Motor neuron (in vitro differentiated cells): ENCODE results near the gene ACKR2. TPM values are rescaled to one million over a fixed set of nuclear protein-coding genes. Genes with fewer than 3 reads are reported as not detected.

Experiments used
- ATAC-seq, 8 experiments: fragments of 200-7000 bp; cut with Tn5 transposase; replicated peaks in 6 of 8; 2 replicates each; pipeline ENCODE4 v1.8.0; 2021; ENCODE audit warnings: mild to moderate bottlenecking in 8 of 8, moderate library complexity in 8 of 8
- H3K27ac ChIP-seq, 2 donors: fragments of 250-450 bp; sonication (Bioruptor Pico); 2 replicates each; pipeline ENCODE4 v1.9.0; 2021; ENCODE audit warnings: antibody characterized with exemption in 2 of 2, mild to moderate bottlenecking in 2 of 2, moderate library complexity in 1 of 2
- H3K4me1 ChIP-seq, 2 donors: fragments of 250-450 bp; sonication (Bioruptor Pico); replicated peaks in 1 of 2; 2 replicates each; pipeline ENCODE4 v1.6.1; 2021; ENCODE audit warnings: antibody characterized with exemption in 2 of 2, mild to moderate bottlenecking in 2 of 2, moderate library complexity in 1 of 2
- H3K4me3 ChIP-seq, 5 donors: fragments of 250-450 bp; sonication (Bioruptor Pico); 2 replicates each; pipeline ENCODE4 v1.9.0; 2021; ENCODE audit warnings: antibody characterized with exemption in 5 of 5, mild to moderate bottlenecking in 5 of 5, moderate library complexity in 4 of 5
- WGBS, 10 experiments: fragments of 450-650 bp; shearing (Covaris generic); methylation state at CpG; one replicate each; pipeline ENCODE4 v1.0.0; 2022; 5-methylcytosine and 5-hydroxymethylcytosine counted together
- in situ Hi-C, 9 experiments: fragments of 400-800 bp; cut with MboI; loops; one replicate each; pipeline ENCODE4 v1.15.0; 2021; ENCODE audit warnings: low sequenced_read_pairs in 9 of 9, low pct_unique_long_range_greater_than_20kb in 2 of 9; ENCODE audit not compliant: unreplicated experiment in 9 of 9
- total RNA-seq, 8 experiments: library from RNA; unstranded; fragments of 300-600 nt; gene quantifications; 2 replicates each; pipeline versions ENCODE4 v1.2.3 to v1.2.4, GENCODE V29; 2022

ACKR2 gene
- total RNA-seq, 8 experiments from 2014 or later: 0.31 to 0.87 (median 0.38) TPM; not detected in 1

GRCh38 chr3:42898896-42899675 lies 89.8 kb downstream of the ACKR2 start:
- Histone ChIP-seq H3K4me1 (no peaks in the 10 kb centered on the region), H3K4me3 (no peak overlapping the region), H3K27ac (no peak overlapping the region)
- in situ Hi-C loops: no loop called here
- peak in 3 of 8 experiments; percentile 47 to 65 (median 60) for ATAC-seq

- peak in 2 of 8 experiments; percentile 12 to 28 for ATAC-seq
- in situ Hi-C loops: no loop called here
- WGBS, 10 experiments: 40 to 100% (median 82%) methylated on average over 1 to 5 of the region's 8 CpGs
- H3K4me1 ChIP-seq: peaks cover 0 to 1% of the 10 kb centered on the region in 2 donors
- H3K4me3 ChIP-seq: no peak overlapping the region
- no peak overlapping the region for H3K27ac ChIP-seq
Observed at GRCh38 chr3:42900226-42901072, 91.2 kb downstream of the ACKR2 start.

- 0 to 100% (median 86%) methylated on average over 1 to 3 of the region's 3 CpGs; no CpG with 5 or more reads in 2 of the 10 experiments for WGBS, 10 experiments
- Histone ChIP-seq H3K4me1 (peaks cover 0 to 3% of the 10 kb centered on the region in 2 donors), H3K4me3 (no peak overlapping the region), H3K27ac (no peak overlapping the region)
- in situ Hi-C loops: no loop called here
- ATAC-seq: peak in 2 of 8 experiments; percentile 4 to 32
Observed at GRCh38 chr3:42901073-42901415, 91.8 kb downstream of the ACKR2 start.

- Histone ChIP-seq H3K4me1 (peaks cover 0 to 3% of the 10 kb centered on the region in 2 donors), H3K4me3 (no peak overlapping the region), H3K27ac (no peak overlapping the region)
- no peak for ATAC-seq
- in situ Hi-C loops: no loop called here
- 60 to 100% (median 66%) methylated on average over 1 to 2 of the region's 2 CpGs; no CpG with 5 or more reads in 6 of the 10 experiments for WGBS, 10 experiments
Observed at GRCh38 chr3:42902257-42902656, 93.0 kb downstream of the ACKR2 start.

- in situ Hi-C loops: no loop called here
- WGBS, 10 experiments: 41 to 95% (median 83%) methylated on average over 1 of the region's 1 CpG; no CpG with 5 or more reads in 1 of the 10 experiments
- Histone ChIP-seq H3K4me3 (no peak overlapping the region), H3K27ac (no peak overlapping the region), H3K4me1 (peaks cover 0 to 3% of the 10 kb centered on the region in 2 donors)
- no peak for ATAC-seq
Observed at GRCh38 chr3:42904076-42904475, 94.8 kb downstream of the ACKR2 start.

- Histone ChIP-seq H3K4me3 (peak overlapping the region in 3 of 5 donors; percentile 23 to 61 (median 37)), H3K4me1 (peaks cover 0 to 3% of the 10 kb centered on the region in 2 donors), H3K27ac (peak overlapping the region in 1 of 2 donors; percentile 25)
- 15 to 100% (median 80%) methylated on average over 1 to 9 of the region's 12 CpGs; no CpG with 5 or more reads in 3 of the 10 experiments for WGBS, 10 experiments
- in situ Hi-C loops: no loop called here
- no peak for ATAC-seq
Observed at GRCh38 chr3:42905740-42906069, 96.5 kb downstream of the ACKR2 start.

- Histone ChIP-seq H3K4me3 (peak within 1 kb of the TSS in 3 of 5 donors; percentile 23 to 61 (median 37)), H3K4me1 (peaks cover 0 to 3% of the 10 kb centered on the region in 2 donors), H3K27ac (peak within 1 kb of the TSS in 1 of 2 donors; percentile 25)
- ATAC-seq: peak in 7 of 8 experiments; percentile 70 to 94 (median 89)
- 0 to 94% (median 14%) methylated on average over 1 to 14 of the region's 59 CpGs; no CpG with 5 or more reads in 4 of the 10 experiments for WGBS, 10 experiments
- in situ Hi-C loops: no loop called here
Observed at GRCh38 chr3:42906070-42906847, 97.0 kb downstream of the ACKR2 start, which contains the start of gene ZNF662. TSS of gene ZNF662 (plus strand) at chr3:42906142. CDS start at chr3:42908115, 1,973 bp downstream.

GRCh38 chr3:42906848-42907183 lies 97.6 kb downstream of the ACKR2 start:
- in situ Hi-C loops: no loop called here
- WGBS, 10 experiments: 40 to 100% (median 79%) methylated on average over 1 to 4 of the region's 4 CpGs; no CpG with 5 or more reads in 1 of the 10 experiments
- peaks cover 0 to 3% of the 10 kb centered on the region in 2 donors for H3K4me1 ChIP-seq
- no peak overlapping the region for H3K27ac ChIP-seq
- peak in 2 of 8 experiments; percentile 2 to 7 for ATAC-seq
- H3K4me3 ChIP-seq: peak overlapping the region in 3 of 5 donors; percentile 23 to 61 (median 37)

GRCh38 chr3:42908675-42909074 lies 99.4 kb downstream of the ACKR2 start:
- no peak overlapping the region for H3K4me3 ChIP-seq
- peaks cover 0 to 3% of the 10 kb centered on the region in 2 donors for H3K4me1 ChIP-seq
- H3K27ac ChIP-seq: no peak overlapping the region
- no peak for ATAC-seq
- WGBS, 10 experiments: 0 to 92% (median 75%) methylated on average over 1 to 6 of the region's 7 CpGs; no CpG with 5 or more reads in 1 of the 10 experiments
- in situ Hi-C loops: no loop called here

GRCh38 chr3:42911551-42911950 lies 102.3 kb downstream of the ACKR2 start:
- no peak overlapping the region for H3K27ac ChIP-seq
- in situ Hi-C loops: no loop called here
- H3K4me3 ChIP-seq: no peak overlapping the region
- 83 to 100% (median 100%) methylated on average over 1 to 2 of the region's 2 CpGs for WGBS, 10 experiments
- no peak for ATAC-seq
- H3K4me1 ChIP-seq: no peaks in the 10 kb centered on the region

GRCh38 chr3:42914771-42915515 lies 105.7 kb downstream of the ACKR2 start:
- WGBS, 10 experiments: 30 to 100% (median 87%) methylated on average over 1 to 8 of the region's 8 CpGs; no CpG with 5 or more reads in 1 of the 10 experiments
- in situ Hi-C loops: no loop called here
- Histone ChIP-seq H3K27ac (no peak overlapping the region), H3K4me1 (no peaks in the 10 kb centered on the region), H3K4me3 (no peak overlapping the region)
- no peak for ATAC-seq
